ENCODE data around the gene LMNTD1. TPM values are rescaled to one million over a fixed set of nuclear protein-coding genes. Genes with fewer than 3 reads are reported as not detected.
"Not testable (repeated sequence)": the region's sequence is repeated elsewhere in the genome, so short reads cannot be mapped to it uniquely, and the experiment has no call there.

Gene LMNTD1
- polyA plus RNA-seq, 3 donors: not detected

GRCh38 chr12:25435431-25435830 lies 117.7 kb downstream of the LMNTD1 start:
- DNase-seq (ENCODE audit: low read depth in 3 of 3, low spot score in 2 of 3): no peak

- DNase-seq (ENCODE audit: low read depth in 3 of 3, low spot score in 2 of 3): no peak
These were observed 118.6 kb downstream of the LMNTD1 start for GRCh38 chr12:25434515-25434914.

- DNase-seq (ENCODE audit: low read depth in 3 of 3, low spot score in 2 of 3): no peak
These were observed 119.3 kb downstream of the LMNTD1 start for GRCh38 chr12:25433581-25434325.

GRCh38 chr12:25433024-25433423 lies 120.1 kb downstream of the LMNTD1 start:
- no peak for DNase-seq (ENCODE audit: low read depth in 3 of 3, low spot score in 2 of 3)

- DNase-seq (ENCODE audit: low read depth in 3 of 3, low spot score in 2 of 3): no peak
These were observed 125.5 kb downstream of the LMNTD1 start for GRCh38 chr12:25427337-25428249.

GRCh38 chr12:25426821-25427220 lies 126.3 kb downstream of the LMNTD1 start:
- DNase-seq (ENCODE audit: low read depth in 3 of 3, low spot score in 2 of 3): not testable (repeated sequence)

Measured in right renal cortex interstitium (tissue), 3 donors.